Astrocyte of the spinal cord (primary cell): ENCODE results near the gene SLC25A14.
"Not testable (repeated sequence)": the region's sequence is repeated elsewhere in the genome, so short reads cannot be mapped to it uniquely, and the experiment has no call there.

ENCODE experiments used
- DNase-seq: peaks from one replicate; pipeline ENCODE4 v3.0.0; 2011; ENCODE audit warnings: low read depth, low spot score
- H3K4me3 ChIP-seq: 2 replicates; pipeline ENCODE4 v1.5.1; 2011; ENCODE audit warnings: low read depth, mild to moderate bottlenecking, low read length, moderate library complexity
- CTCF ChIP-seq: IDR thresholded peaks from 2 replicates; pipeline ENCODE4 v1.5.1; 2012; ENCODE audit warnings: low read depth, mild to moderate bottlenecking, low read length, inconsistent platforms
- in situ Hi-C: cut with HindIII; loops from 2 replicates; pipeline ENCODE4 v1.10.0; 2017; ENCODE audit warnings: low sequenced_read_pairs

SLC25A14 gene

DNA sequence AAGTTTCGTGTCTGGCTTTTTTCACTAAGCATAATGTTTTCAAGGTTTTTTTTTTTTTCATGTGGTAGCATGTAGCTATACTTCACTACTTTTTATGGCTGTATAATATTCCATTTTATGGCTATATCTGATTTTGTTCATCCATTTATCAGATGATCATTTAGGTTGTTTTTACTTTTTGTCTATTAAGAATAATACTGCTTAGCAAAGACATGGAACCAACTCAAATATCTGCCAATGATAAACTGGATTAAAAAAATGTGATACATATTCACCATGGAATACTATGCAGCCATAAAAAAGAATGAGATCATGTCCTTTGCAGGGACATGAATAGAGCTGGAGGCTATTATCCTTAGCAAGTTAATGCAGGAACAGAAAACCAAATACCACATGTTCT lies 38.3 kb upstream of the SLC25A14 start:
- H3K4me3 ChIP-seq, result no peak overlapping the region
- in situ Hi-C loops, result no loop called here
- no peak for DNase-seq
- TF ChIP-seq CTCF, result no peak

DNA sequence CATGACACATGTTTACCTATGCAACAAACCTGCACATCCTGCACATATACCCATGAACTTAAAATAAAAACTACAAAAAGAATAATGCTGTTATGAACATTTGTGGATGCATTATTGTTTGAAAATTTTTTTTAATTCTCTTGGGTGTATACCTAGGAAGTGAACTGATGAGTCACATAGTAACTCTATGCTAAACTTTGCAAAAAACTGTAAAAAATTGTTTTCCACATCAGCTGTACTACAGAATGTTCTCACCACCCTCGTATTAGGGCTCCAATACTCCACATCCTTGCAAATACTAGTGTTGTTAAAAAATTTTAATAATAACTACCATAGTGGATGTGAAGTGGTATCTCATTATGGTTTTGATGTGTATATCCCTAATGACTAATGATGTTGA lies 37.7 kb upstream of the SLC25A14 start:
- no peak overlapping the region for H3K4me3 ChIP-seq
- DNase-seq, result no peak
- TF ChIP-seq CTCF, result no peak
- in situ Hi-C loops, result no loop called here

DNA sequence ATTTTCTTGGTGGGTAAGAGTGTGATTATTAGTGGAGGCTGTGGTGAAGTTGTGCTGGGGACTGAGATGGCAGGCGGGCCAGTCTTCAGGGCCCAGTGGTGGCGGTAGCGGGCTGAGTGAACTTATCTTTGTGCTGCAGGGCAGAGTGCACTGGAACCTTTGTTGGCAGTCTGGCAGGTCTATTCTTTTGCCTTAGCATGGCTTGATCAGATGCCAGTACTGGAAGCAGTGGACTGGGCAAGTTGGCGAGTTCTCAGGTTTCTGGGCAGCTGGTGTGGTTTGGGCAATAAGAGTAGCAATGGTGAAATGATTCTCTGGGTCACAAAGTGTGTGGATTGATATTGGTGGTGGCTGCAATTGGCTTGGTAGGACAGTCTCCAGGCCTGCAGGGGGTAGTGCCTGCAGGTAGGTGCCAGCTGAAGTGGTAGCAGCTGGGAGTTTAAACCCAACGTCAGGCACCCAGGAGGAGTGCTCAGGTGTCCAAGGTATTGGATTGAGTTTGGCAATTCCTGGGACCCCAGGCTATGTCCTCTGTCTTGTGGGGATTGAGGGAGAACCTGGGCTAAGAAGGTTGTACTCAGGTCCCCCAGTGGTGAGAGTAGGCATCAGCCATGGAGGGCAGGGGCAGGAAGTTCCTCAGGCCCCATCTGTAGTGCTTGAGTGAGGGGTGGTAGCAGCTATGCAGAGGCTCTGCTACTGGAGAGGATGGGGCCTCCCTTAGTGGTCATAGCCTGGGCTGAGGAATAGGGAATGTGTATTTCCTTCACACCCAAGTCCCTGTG lies 34.9 kb upstream of the SLC25A14 start:
- DNase-seq, result no peak
- no peak for TF ChIP-seq CTCF
- in situ Hi-C loops, result no loop called here
- H3K4me3 ChIP-seq, result no peak overlapping the region

GRCh38 chrX:130319886-130320285 lies 19.8 kb upstream of the SLC25A14 start:
- in situ Hi-C loops, result not testable (repeated sequence)

GRCh38 chrX:130321550-130321949 lies 18.2 kb upstream of the SLC25A14 start:
- in situ Hi-C loops, result no loop called here
- no peak for DNase-seq
- no peak for TF ChIP-seq CTCF
- H3K4me3 ChIP-seq, result no peak overlapping the region

More at GRCh38 chrX:130319886-130320285, 19.8 kb upstream of the SLC25A14 start:
- not testable (repeated sequence) for DNase-seq, H3K4me3 ChIP-seq

- no peak for TF ChIP-seq CTCF
- no peak overlapping the region for H3K4me3 ChIP-seq
- no peak for DNase-seq
- in situ Hi-C loops, result no loop called here
Measured at GRCh38 chrX:130330146-130330545, 9.6 kb upstream of the SLC25A14 start.

- TF ChIP-seq CTCF, result peak; percentile 62
- no peak overlapping the region for H3K4me3 ChIP-seq
- in situ Hi-C loops, result no loop called here
- peak; percentile 48 for DNase-seq
Measured at GRCh38 chrX:130330706-130331105, 9.0 kb upstream of the SLC25A14 start.
